SKM-1 (cell line): ENCODE data around the gene C5orf46.
"Not testable (repeated sequence)": the region's sequence is repeated elsewhere in the genome, so short reads cannot be mapped to it uniquely, and the experiment has no call there.

Experiments
- DNase-seq: peaks from one replicate; lab custom pipeline; 2025; ENCODE audit not compliant: unreplicated experiment; lab: John Stamatoyannopoulos, UW

Gene C5orf46

DNA sequence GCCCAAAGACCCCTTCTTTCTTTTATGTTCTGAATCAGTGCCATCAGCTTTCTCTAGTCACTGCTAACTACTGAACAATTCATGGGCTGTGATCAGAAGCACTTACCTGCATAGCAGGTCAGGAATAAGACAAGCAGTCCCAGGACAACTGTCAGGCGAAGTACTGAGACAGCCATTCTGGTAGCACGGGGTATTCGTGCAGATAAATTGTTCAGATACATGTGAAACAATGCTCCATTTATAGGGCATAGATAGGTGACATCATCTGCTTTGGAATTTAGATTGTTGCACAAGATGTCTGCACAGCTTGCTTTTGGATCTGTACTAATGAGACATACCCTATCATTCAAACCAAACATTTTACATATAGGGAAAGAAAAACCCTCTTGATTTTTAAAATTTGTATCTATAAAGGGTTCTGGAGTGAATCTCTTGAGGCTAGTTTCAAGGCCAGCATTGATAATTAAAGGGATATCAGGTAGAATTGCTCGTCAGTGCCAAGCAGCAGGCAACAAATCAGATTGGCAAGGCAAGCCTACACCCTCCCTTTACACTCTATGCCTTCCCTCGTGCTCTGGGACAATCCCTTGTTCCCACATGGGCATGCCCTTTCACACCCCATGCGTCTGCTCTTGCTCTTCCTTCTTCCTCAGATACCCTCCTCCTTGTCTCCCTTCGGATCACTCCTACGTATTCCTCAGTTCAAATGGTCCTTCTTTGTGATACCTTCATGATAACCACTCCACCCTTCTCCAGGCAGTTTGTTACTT is at the start of gene C5orf46:
C5orf46 (minus strand) TSS at position 213 of the 770 bp plus-strand sequence; CDS start at position 176, 37 bp downstream.
- DNase-seq, result no peak

GRCh38 chr5:147954971-147955370 is 48.6 kb upstream of the C5orf46 start:
- no peak for DNase-seq

DNA sequence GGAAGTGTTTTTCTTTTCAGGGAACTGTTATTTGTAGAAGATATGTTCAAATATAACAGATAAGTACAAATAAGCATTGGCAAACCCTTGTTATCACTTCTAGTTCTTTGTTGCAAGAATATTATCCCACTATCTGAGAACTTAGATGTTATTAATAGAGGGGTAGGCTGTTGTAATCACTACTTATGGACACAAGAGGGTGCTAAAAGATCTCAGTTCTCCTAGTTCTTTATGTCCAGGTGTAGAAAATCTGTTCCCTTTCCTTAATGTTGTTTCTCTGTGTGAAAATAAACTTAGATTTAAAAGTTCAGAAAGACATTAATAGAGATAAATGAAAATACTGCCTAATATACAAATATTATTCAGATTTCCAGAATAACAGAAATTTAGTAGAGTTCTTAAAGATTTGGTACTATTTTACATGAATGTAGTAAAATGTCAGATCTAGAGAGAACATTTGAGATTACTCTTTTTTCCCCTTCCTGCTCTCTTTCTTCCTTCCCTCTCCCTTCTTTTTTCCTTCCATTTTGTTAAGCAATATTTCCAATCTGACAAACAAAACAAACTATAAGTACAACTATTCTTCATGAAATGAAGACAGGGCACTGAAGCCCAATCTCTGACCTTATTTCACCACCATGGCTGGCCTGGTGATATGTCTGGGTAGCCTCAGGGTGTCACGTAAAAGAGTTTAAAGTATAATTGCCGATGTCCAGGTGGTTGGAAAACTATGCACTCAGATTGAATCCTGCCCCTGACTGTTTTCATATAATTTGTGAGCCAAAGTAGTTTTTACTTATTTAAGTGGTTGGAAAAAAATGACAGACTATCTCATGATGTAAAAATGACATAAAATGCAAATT is 43.6 kb upstream of the C5orf46 start:
- DNase-seq, result peak; percentile 16

DNA sequence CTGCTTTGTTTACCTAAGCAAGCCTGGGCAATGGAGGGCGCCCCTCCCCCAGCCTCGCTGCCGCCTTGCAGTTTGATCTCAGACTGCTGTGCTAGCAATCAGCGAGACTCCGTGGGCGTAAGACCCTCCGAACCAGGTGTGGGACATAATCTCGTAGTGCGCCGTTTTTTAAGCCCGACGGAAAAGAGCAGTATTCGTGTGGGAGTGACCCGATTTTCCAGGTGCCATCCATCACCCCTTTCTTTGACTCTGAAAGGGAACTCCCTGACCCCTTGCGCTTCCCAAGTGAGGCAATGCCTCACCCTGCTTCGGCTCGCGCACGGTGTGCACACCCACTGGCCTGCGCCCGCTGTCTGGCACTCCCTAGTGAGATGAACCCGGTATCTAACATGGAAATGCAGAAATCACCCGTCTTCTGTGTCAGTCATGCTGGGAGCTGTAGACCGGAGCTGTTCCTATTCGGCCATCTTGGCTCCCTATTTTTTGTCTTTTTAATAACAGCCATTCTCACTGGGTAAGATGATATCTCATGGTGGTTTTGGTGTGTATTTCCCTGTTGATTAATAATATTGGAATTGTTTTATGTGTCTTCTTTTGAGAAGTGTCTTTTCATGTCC is 40.4 kb upstream of the C5orf46 start:
- DNase-seq, result not testable (repeated sequence)

- no peak for DNase-seq
Measured at GRCh38 chr5:147939431-147940114, 33.2 kb upstream of the C5orf46 start.

DNA sequence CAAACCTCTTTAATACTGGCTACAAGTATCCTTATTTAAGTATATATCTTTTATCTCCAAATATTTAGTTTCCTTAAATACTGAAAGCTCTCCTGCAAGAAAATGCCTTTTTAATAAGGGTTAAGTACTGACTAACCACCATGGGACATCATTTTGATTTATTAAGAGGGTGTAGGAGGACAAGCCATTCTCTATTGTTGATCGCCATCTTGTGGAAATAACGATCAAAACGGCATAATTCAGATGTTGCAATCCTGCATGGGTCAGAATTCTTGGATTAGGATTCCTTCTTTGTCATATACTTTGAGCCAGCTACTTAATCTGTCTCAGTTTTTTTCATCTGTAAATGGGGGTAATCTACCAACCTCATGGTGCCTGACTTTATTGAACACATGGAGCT is 28.7 kb upstream of the C5orf46 start:
- peak; percentile 20 for DNase-seq

DNA sequence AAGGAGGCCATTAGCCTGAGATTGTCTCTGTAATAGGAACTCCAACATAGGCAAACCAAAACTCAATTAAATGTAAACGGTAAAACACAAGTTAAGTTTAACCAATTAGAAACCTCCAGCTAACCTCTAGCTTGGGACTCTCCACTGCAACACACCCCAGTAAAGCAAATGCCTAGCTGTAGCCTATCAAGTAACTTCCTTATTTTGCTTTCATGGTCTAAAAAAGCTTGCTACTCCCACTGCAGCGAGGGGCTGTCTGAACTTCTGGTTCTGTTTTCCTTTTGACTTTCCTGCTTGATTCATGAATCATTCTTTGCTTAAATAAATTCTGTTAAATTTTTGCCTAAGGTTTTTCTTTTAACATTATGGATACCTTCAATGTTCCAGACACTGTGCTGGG is 24.4 kb upstream of the C5orf46 start:
- no peak for DNase-seq

- DNase-seq, result peak; percentile 47
Measured at GRCh38 chr5:147927901-147928300, 21.6 kb upstream of the C5orf46 start.

- DNase-seq, result no peak
Measured at GRCh38 chr5:147925020-147925419, 18.7 kb upstream of the C5orf46 start.

GRCh38 chr5:147921136-147921535 is 14.8 kb upstream of the C5orf46 start:
- DNase-seq, result peak; percentile 55

- DNase-seq, result no peak
Measured at GRCh38 chr5:147920420-147921030, 14.2 kb upstream of the C5orf46 start.

DNA sequence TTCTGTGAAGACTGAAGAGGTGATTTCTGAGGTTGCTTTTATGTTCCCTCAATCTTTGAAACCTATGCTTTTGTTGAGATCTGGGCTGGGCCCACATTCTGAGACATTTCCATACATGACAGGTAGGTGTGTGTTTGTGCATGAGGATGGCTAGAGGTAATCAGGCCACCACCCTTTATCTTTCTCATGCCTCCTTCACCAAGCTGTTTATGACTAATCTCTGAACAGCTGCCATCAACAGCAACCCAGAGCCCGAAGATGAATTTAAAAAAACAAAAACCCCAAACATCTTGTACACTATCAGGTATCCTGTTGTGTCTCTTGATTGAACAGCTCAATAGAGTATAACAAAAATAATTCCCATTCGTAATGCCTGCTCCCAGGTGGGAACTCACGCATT is 12.6 kb upstream of the C5orf46 start:
- no peak for DNase-seq

GRCh38 chr5:147918101-147918685 is 11.9 kb upstream of the C5orf46 start:
- no peak for DNase-seq

GRCh38 chr5:147913786-147914185 is 7.4 kb upstream of the C5orf46 start:
- DNase-seq, result no peak

DNA sequence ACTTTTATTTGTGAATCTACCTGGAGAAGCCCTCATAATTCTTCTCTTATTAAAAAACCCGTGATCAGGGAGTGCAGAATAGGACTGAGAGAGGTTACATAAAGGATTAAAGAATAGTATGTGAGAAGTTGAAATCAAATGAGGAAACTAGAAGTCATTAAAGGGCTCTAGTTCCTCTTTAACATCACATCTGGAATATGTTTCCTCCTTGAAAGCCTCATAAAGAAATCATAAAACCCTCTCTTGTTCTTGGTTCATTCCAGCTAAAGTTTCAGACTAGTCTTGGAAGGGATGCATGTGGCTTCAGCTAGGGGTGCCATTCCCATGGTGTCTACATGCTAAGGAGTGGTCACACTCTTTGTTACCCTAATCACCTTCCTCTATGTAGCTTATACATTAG is 5.7 kb upstream of the C5orf46 start:
- peak; percentile 9 for DNase-seq

- DNase-seq, result no peak
Measured at GRCh38 chr5:147911427-147911826, 5.1 kb upstream of the C5orf46 start.

DNA sequence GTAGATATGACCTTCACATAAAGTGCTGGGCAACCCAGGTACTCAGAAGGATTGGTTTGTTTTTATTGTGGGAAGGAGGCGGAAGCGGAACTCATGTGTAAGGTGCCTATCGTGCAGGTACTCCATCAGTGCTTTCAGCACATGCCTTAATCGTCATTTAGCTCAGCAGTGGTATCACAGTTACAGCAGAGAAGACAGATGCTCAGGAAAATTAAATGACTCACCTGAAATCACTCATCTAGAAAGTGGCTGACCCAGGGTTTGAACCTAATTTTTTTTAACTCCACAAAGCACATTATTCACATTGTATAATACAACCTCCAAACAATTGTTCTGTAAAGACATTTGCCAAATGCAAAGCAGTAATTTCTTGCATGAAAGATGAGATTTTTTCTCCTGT is 2.2 kb downstream of the C5orf46 start:
- DNase-seq, result no peak

DNA sequence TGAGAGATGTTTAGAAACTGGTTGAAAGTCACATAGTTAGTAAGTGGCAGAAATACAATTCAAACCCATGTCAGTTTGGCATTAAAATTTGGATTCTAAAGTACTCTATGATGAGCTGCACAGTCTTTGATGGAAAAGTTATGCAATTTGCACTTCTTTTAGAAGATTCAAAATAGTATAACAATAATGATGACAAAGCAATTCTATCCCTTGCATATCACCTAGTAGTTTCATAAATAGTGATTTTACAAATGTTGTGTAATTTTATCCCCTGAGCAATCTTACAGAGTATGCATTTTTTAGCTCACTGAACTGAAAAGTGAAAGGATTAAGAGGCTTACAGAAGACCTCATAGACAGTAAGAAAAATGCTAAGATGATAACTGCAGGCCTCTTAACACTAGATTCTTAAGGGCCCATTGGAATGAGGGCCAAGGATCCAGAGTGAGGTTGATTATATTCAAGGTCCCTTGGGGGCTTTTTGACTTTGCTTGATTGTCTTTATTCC is 3.7 kb downstream of the C5orf46 start:
- DNase-seq, result no peak

DNA sequence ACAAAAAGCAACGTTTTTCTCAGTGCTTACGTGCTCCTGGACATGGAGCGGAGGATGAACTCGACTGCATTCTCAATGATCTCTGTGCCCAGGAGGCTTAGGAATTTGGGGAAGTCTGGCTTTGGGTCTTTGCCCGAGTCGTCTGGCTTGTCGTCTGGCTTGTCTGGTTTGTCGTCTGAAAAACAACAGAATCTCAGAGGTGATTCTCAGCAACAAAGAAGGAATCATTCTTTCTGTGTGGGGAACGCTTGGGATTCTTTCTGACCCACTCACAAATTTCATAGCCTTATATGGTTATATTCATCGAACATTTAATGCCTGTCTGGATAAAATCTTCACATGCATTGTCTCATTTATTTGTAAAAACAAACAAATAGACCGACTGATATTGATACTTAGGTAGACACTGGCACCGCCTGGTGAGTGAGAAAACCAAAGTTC is 4.7 kb downstream of the C5orf46 start:
- DNase-seq, result no peak

GRCh38 chr5:147898875-147899401 is 7.4 kb downstream of the C5orf46 start:
- no peak for DNase-seq
